Hematopoietic multipotent progenitor cell treated with erythropoietin and hydrocortisone succinate and interleukin-3 and kit ligand, for 8 days (in vitro differentiated cells): Measurements from ENCODE around the gene WAS.
A peak's percentile ranks its signal among the peaks of the same experiment; 100 is the strongest.

Experiments
- DNase-seq: peaks from one replicate; pipeline ENCODE4 v3.0.0-alpha.2; 2015

The WAS gene

DNA sequence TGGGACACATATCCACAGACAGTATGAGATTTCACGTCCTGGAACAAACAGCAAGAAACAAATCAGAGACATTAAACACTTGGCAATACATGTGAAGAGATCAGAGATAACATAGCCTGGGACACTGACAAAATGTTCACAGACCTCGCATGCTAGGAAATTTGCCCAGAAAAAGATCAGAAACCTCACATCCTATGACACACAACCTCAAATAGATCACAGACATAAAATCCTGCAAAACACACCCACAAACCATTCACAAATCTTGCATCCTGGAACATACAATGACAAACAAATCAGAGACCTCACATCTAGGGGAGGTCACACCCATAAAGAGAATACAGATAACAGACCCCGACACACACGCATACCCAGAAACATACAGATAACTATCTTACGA is 31.0 kb downstream of the WAS start:
- no peak for DNase-seq

DNA sequence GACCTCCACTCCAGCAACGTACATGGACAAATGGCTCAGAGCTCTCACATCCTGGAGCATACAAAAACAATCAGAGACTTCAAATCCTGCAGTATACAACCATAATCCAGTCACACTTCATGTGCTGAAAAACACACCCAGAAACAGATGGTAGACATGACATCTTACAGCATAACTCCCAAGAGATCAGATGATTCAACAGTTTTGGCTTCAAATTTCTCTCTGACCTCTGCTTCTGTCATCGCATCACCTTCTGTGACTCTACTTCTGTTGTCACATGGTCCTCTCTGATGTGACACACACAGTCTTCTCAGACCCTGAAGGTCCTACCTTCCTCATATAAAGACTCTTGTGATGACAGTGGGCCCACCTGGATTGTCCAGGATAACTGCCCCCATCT is 31.5 kb downstream of the WAS start:
- DNase-seq = peak; percentile 20

DNA sequence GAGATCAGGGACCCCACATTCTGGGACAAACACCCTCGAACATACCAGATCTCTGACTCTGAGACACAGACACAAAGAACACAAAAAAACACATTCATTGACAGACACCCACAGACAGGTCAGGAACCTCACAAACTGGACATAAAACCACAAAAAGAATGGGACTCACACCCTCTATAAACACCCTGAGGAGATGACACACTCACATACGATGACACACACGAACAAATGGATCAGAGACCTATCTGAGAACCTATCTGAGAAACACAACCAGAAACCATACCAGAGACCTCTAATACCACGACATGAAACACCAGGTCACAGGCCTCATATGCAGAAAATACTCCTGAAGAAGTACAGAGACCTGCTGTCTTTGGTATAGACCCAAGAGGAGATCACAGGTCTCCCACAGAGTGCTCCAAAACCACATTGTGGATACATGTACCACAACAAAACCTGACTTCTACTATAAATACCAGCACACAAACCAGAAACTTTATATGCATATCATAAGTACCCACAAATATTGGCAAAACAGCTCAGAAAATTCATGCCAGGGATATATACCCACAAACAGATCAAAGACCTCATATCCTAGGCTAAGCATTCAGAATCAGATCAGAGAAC is 32.4 kb downstream of the WAS start:
- no peak for DNase-seq

DNA sequence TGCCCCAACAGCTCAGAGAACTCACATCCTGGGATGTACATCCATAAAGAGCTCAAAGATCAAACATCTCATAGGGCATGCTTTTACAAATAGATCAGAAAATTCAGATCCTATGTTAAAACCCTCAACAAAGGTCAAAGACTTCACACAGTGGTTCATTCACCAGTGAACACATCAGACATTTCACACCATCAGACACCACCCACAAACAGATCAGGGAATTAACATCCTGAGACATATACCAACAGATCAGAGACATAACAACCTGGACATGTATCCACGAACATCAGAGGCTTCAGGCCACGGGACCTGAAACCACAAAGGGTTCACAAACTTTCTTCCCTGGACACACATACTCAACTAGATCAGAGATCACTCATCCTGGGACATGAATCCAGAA is 36.4 kb downstream of the WAS start:
- no peak for DNase-seq

DNA sequence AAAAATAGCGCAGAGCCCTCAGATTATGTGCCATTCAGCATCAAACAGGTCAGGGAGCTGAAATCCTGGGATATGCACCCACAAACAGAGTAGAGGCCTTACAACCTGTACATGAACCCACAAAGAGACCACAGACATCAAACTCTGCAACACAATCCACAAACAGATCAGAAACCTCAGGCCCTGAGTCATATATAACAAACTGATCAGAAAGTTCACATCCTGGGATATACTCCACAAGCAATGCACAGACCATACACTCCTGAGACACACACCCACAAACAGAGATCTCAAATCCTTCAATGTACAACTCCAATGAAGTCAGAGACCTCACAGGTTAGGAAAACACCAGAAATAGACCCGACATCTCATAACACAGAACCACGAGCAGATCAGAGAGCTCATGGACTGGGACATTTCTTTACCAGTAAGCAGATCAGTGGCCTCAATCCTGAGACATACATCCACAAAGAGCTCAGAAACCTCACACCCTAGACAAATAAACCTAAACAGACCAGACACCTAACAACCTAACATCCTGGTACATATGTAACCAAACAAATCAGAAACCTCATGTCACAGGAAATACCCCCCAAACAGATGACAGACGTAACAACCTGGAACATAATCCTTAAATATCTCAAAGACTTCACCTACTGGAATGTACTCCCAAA is 37.1 kb downstream of the WAS start:
- DNase-seq = no peak

DNA sequence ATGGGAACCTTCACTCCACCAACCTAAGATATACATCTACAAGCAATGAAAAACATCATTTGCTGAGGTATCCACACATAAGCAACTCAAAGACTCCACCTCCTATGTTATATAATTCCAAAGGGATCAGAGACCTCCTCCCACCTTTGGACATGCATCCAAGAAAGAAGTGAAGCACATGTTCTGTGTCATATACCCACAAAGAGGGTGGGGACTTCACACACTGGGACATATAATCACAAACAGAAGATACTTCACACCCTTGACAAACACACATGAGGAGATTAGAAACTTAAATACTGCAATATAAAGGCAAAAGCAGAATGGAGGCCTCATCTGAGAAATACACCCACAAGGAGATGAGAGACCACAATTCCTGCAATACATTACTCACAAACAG is 38.3 kb downstream of the WAS start:
- DNase-seq = no peak

DNA sequence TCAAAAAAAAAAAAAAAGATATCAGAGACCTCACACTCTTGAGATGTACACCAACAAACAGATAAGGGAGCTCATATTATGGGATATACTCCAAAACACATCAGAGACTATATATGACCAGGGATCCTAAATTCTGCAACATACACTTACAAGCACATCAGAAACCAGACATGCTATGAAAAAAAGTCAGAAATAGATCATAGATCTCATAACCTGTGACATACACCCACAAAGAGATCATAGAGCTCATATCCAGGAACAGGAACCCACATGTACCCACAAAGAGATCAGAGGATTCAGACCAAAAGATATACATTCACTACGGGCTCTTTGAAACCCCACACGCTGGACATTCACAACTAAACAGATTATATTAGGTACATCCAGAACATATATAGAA is 43.0 kb downstream of the WAS start:
- no peak for DNase-seq

DNA sequence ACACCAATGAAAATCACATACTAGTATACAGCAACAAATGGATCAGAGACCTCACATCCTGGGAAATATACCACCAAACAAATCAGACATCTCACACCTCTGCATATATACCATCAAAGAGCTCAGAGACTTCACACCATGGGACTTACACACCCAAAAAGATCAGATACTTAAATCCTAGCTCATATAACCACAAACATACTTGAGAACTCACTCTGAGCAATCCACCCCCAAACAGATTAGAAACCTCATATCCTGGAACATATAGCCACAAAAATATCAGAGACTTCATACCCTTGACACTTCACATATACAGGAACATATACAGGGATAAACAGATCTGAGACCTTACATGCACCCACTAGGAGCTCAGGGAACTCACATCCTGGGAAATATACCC is 45.1 kb downstream of the WAS start:
- no peak for DNase-seq

DNA sequence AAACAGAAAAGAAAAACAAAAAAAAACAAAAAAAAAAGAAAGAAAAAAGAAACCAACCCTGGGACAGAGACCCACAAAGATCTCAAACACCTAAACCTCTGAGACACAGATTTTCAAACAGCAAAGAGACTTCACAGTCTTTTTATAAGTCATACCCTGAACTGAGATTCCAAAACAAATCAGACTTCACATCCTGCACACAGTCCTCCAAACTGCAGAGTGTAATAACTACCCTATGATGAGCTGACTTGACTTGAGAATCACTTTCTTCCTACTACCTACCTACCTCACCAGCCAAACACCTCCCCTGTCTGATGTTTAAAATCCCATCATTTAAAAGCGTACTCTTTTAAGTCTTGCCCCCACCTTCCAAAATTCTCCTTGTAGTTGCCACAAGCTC is 52.7 kb downstream of the WAS start:
- no peak for DNase-seq

DNA sequence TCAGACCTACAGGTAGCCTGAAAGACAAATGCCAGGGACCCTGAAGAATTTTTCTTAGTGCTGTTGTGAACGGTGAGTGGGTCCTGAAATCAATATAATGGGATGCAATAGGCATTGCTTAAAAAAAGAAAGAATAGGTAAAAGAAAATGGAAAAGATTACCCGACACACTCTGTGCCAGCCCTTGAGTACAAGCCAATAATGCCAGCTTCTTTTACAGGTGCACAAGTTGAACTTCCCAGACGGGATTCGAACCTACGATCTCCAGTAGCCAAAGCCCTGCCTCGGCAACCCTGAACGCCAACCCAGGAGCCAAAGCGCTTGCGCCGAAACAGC is 53.2 kb downstream of the WAS start:
- no peak for DNase-seq

DNA sequence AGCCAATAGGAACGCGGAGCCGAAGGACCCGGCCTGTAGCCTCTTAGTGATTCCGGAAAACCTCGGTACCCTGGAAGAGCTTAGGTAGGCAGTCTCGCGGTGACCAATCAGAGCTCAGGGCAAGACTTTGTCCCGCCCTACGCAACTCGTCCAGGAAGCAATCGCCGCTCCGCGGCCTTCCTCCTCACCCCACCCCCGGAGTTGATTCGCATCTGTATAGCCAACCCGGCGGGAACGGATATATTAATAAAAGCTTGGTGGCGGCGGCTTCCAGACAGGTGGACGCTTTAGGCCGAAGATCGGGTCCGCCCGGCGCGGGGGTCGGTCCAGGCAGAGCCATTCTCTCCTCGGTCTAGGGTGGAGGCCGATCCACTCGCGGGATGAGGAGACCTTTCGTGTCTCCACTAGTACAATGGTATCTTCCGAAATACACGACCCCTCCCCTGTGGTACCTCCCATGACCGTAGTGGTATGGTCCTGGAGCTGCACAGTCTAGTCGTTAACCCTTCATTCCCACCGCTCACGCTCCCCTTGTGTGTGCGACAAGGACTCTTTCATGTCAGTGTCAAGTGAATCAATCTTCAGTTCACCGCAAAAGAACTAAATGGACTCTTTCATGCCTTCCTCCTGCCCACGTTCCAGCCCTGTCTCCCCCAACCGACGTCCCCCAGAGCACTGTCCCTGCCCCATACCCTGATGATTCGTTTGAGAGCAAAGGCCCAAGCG is 53.8 kb downstream of the WAS start:
- DNase-seq = peak; percentile 97

DNA sequence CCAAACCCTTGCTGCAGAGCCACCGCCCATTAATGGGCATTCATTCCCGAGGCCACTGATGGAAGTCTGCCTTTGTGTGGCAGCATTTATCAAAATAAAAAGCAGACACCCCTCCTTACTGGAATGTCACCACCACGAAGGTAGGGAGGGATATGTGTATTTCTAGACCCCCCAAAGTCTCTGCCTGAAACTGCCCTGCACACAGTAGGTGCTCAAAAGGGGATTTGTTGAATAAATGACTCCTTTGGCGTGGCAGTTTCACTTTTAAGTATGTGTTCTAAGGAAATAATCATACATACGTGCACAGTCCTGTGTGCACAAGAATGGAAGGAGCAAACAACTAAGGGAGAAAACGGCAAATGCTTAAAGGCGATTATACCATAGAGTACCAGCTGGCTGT is 54.3 kb downstream of the WAS start:
- DNase-seq = no peak
